ENCODE data around the gene PALMD. TPM values are rescaled to one million over a fixed set of nuclear protein-coding genes. Genes with fewer than 3 reads are reported as not detected.

Gene PALMD
- total RNA-seq, 1 experiment from 2014 or later = not detected

GRCh38 chr1:99648107-99648506 is 2.2 kb downstream of the PALMD start:
- no peak overlapping the region for H3K23ac ChIP-seq (ENCODE audit: insufficient read length, low read depth, low read length)
- H3K9ac ChIP-seq (ENCODE audit: extremely low read depth, insufficient read length, low read length) = no peak overlapping the region
- H3K9me3 Mint-ChIP-seq = no peaks in the 10 kb centered on the region
- no peak overlapping the region for H2BK5ac ChIP-seq (ENCODE audit: insufficient read length, low read length)
- no peak overlapping the region for H3K4ac ChIP-seq (ENCODE audit: low read depth, low read length)
- H4K8ac ChIP-seq (replicated peaks; ENCODE audit: insufficient read length, low read depth, low read length) = no peak overlapping the region
- H3K27me3 Mint-ChIP-seq (ENCODE audit: low read depth) = no peaks in the 10 kb centered on the region; the same call in 1 of the 2 replicates
- H3K4me3 Mint-ChIP-seq = no peak overlapping the region
- no peak overlapping the region for H2BK15ac ChIP-seq (ENCODE audit: low read depth, low read length)
- H4K20me1 ChIP-seq (ENCODE audit: control insufficient read depth, insufficient read depth, insufficient read length) = no peaks in the 10 kb centered on the region
- H2BK12ac ChIP-seq (ENCODE audit: insufficient read length, low read depth, low read length) = no peak overlapping the region
- no peak overlapping the region; a peak in 2 of 7 replicates for H3K27ac Mint-ChIP-seq
- H3K56ac ChIP-seq (ENCODE audit: insufficient read length, low read depth, low read length) = no peak overlapping the region
- no peak overlapping the region for H2BK120ac ChIP-seq (ENCODE audit: low read depth, low read length, poor library complexity, severe bottlenecking)
- no peak overlapping the region for H3K27ac ChIP-seq (ENCODE audit: insufficient read length, low read depth, low read length)
- H3K18ac ChIP-seq (ENCODE audit: insufficient read length, low read depth, low read length) = no peak overlapping the region
- H3K27me3 ChIP-seq (ENCODE audit: insufficient read depth, low read length) = no peaks in the 10 kb centered on the region
- H3K36me3 Mint-ChIP-seq (ENCODE audit: insufficient read depth in 1 of 3, low read depth in 3 of 3) = no peaks in the 10 kb centered on the region
- DNase-seq = peak; percentile 36
- no peaks in the 10 kb centered on the region for H3K9me3 ChIP-seq (ENCODE audit: control insufficient read depth, low read depth, low read length)
- H3K79me1 ChIP-seq (ENCODE audit: insufficient read depth, low read depth, low read length, poor library complexity, severe bottlenecking) = no peaks in the 10 kb centered on the region
- H3K79me2 ChIP-seq (ENCODE audit: insufficient read depth, low read length) = no peaks in the 10 kb centered on the region
- peak; percentile 49; the same call in 2 of the 3 replicates for TF ChIP-seq CTCF (conservative IDR thresholded peaks at IDR 0.05)
- no peak overlapping the region for H4K91ac ChIP-seq (ENCODE audit: insufficient read length, low read depth, low read length)
- no peak overlapping the region for H4K5ac ChIP-seq (ENCODE audit: insufficient read length, low read depth, low read length)
- H2AFZ ChIP-seq (ENCODE audit: low read length) = no peak overlapping the region
- WGBS (ENCODE audit: extremely low coverage, insufficient read length, low lambda C conversion rate) = no CpG with 5 or more reads among the region's 4 CpGs
- H3K23me2 ChIP-seq (ENCODE audit: insufficient read length, low read depth, low read length, poor library complexity, severe bottlenecking) = no peaks in the 10 kb centered on the region
- no peak overlapping the region for H3K4me2 ChIP-seq (ENCODE audit: insufficient read depth, insufficient read length, low read length)
- H3T11ph ChIP-seq (ENCODE audit: low read length) = no peak overlapping the region
- H3K4me1 Mint-ChIP-seq = peaks cover 47 to 55% of the 10 kb centered on the region in 2 experiments
- no peak overlapping the region for H2AK5ac ChIP-seq (ENCODE audit: insufficient read length, low read length)
- no peak overlapping the region for H2BK20ac ChIP-seq (ENCODE audit: low read depth, low read length, poor library complexity, severe bottlenecking)
- H3K14ac ChIP-seq (ENCODE audit: insufficient read depth, low read length) = no peak overlapping the region
- H3K4me1 ChIP-seq (ENCODE audit: insufficient read depth, low read length) = peaks cover 4% of the 10 kb centered on the region

Measured in H9 (cell line).